Breast epithelium (tissue), 4 donors: ENCODE data around the gene ADAMTS1. TPM values are rescaled to one million over a fixed set of nuclear protein-coding genes. Genes with fewer than 3 reads are reported as not detected.

Experiments used
- DNase-seq, 2 donors: peaks; one replicate each; pipeline ENCODE4 v3.0.0-alpha.2; 2019; ENCODE audit warnings: low spot score in 2 of 2
- H3K27ac ChIP-seq, 2 donors: fragments of 200-600 bp; sonication (generic) in 1 of 2; one replicate each; pipeline ENCODE4 v1.5.1; 2016 to 2019; ENCODE audit warnings: mild to moderate bottlenecking in 1 of 2
- H3K27me3 ChIP-seq, 2 donors: fragments of 200-600 bp; sonication (generic) in 1 of 2; one replicate each; pipeline versions ENCODE4 v1.5.1 to v1.6.0; 2017 to 2019; ENCODE audit warnings: control low read depth in 1 of 2, mild to moderate bottlenecking in 1 of 2
- H3K36me3 ChIP-seq: fragments of 200-600 bp; one replicate; pipeline ENCODE4 v1.5.1; 2019
- H3K4me1 ChIP-seq, 2 donors: fragments of 200-600 bp; sonication (generic); one replicate each; pipeline ENCODE4 v1.5.1; 2016 to 2019; ENCODE audit warnings: control low read depth in 1 of 2
- H3K4me3 ChIP-seq, 3 donors: fragments of 200-600 bp; sonication (generic); 1 replicate in 2 of 3; 2 replicates in 1 of 3; pipeline ENCODE4 v1.5.1; 2016 to 2019; ENCODE audit warnings: mild to moderate bottlenecking in 3 of 3, moderate library complexity in 2 of 3
- H3K9me3 ChIP-seq, 2 donors: fragments of 200-600 bp; sonication (generic) in 1 of 2; one replicate each; pipeline ENCODE4 v1.5.1; 2016 to 2019; ENCODE audit warnings: control low read depth in 1 of 2
- CTCF ChIP-seq, 3 donors: fragments of 450-650 bp; IDR thresholded peaks; one replicate each; pipeline ENCODE4 v1.5.1; 2016 to 2017; ENCODE audit warnings: antibody characterized with exemption in 3 of 3, mild to moderate bottlenecking in 3 of 3, moderate library complexity in 3 of 3
- POLR2A ChIP-seq: fragments of 450-650 bp; IDR thresholded peaks from one replicate; pipeline ENCODE4 v1.6.1; 2016; ENCODE audit warnings: antibody characterized with exemption, mild to moderate bottlenecking, moderate library complexity
- POLR2AphosphoS5 ChIP-seq, 3 donors: sonication (generic); formaldehyde crosslinking; IDR thresholded peaks; one replicate each; pipeline ENCODE4 v1.6.1; 2017; ENCODE audit warnings: antibody characterized with exemption in 3 of 3
- intact Hi-C: fragments of 100-400 bp; cut with DNase I; formaldehyde crosslinking; loops from one replicate; pipeline ENCODE4 v1.15.1; 2023; ENCODE audit warnings: low total_unique reads
- total RNA-seq, 3 donors: library from RNA; depleted of rRNA; stranded (reverse); fragments of >200 nt; gene quantifications; one replicate each; pipeline ENCODE4 v1.1.0, GENCODE V29; 2016

Gene ADAMTS1
- total RNA-seq, 3 donors from 2014 or later, result 72.0 to 198 (median 72.7) TPM

DNA sequence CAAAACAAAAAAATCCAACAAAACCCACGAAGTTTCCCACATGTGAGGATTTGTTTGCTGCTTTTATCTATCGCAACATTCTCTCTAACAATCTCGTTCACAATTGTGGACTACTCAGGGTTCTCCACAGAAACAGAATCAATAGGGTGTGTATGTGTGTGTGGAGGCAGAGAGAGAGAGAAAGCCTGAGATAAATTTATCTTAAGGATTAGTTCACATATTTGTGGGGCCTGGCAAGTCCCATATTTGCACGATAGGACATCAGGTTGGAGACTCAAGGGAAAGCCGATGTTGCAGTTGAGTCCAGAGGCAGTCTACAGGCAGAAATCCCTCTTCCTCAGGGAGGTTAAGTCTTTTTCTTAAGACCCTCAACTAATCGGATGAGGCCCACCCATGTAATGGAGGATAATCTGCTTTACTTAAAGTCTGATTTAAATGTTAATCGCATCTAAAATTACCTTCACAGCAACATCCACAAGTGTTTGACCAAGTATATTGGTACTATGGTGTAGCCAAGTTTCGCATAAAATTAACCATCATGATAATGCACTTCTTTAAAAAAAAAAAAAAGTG lies 31.7 kb downstream of the ADAMTS1 start:
- Histone ChIP-seq H3K27ac (no peak overlapping the region), H3K4me3 (no peak overlapping the region), H3K4me1 (no peaks in the 10 kb centered on the region), H3K36me3 (no peaks in the 10 kb centered on the region), H3K9me3 (no peaks in the 10 kb centered on the region), H3K27me3 (no peaks in the 10 kb centered on the region)
- intact Hi-C loops, result no loop called here
- DNase-seq, result no peak
- TF ChIP-seq POLR2AphosphoS5 (IDR thresholded peaks at IDR 0.05) (no peak), POLR2A (no peak), CTCF (IDR thresholded peaks at IDR 0.05) (no peak)

DNA sequence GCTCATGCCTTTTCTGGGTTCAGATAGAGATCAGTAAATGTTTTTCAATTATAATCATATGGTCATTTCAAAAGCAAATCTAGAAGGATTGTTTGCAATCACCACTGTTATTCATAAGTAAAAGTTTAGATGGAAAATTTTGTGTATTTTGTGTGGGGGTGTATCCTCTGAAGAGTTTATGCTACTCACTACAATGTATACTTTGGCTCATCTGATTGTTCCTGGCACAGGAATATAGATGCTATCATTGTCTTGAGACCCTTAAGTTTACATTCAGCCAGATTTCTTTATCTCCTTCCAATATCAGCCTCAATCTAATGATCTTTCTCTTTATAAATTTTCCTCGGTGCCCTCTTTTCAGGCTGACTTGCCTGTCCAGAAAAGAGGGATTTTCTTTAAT lies 33.0 kb downstream of the ADAMTS1 start:
- no peak overlapping the region for H3K4me3 ChIP-seq
- H3K9me3 ChIP-seq, result no peaks in the 10 kb centered on the region
- H3K27ac ChIP-seq, result no peak overlapping the region
- no peaks in the 10 kb centered on the region for H3K4me1 ChIP-seq
- no peaks in the 10 kb centered on the region for H3K27me3 ChIP-seq
- no peak for DNase-seq
- intact Hi-C loops, result no loop called here
- no peak for TF ChIP-seq POLR2AphosphoS5 (IDR thresholded peaks at IDR 0.05)
- no peak for TF ChIP-seq POLR2A
- TF ChIP-seq CTCF (IDR thresholded peaks at IDR 0.05), result no peak
- H3K36me3 ChIP-seq, result no peaks in the 10 kb centered on the region

DNA sequence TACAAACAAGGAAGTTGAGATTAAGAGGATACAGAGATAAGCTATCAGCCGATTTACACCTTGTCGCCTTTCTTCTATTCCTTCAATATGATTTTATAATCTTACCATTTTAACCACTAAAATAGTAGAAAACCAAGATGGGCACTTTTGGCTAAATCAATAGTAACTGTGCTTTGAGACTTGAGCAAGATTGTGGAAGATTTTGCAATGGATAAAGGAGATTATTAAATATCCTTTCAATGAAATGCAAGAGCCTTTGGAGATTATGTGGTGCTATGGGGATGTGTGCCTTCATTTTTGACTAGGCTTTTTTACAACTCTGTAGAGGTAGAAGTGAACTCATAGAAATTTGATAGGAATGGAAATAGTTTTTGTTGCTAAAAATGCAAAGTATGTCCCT lies 33.7 kb downstream of the ADAMTS1 start:
- Histone ChIP-seq H3K4me3 (no peak overlapping the region), H3K27ac (no peak overlapping the region)

DNA sequence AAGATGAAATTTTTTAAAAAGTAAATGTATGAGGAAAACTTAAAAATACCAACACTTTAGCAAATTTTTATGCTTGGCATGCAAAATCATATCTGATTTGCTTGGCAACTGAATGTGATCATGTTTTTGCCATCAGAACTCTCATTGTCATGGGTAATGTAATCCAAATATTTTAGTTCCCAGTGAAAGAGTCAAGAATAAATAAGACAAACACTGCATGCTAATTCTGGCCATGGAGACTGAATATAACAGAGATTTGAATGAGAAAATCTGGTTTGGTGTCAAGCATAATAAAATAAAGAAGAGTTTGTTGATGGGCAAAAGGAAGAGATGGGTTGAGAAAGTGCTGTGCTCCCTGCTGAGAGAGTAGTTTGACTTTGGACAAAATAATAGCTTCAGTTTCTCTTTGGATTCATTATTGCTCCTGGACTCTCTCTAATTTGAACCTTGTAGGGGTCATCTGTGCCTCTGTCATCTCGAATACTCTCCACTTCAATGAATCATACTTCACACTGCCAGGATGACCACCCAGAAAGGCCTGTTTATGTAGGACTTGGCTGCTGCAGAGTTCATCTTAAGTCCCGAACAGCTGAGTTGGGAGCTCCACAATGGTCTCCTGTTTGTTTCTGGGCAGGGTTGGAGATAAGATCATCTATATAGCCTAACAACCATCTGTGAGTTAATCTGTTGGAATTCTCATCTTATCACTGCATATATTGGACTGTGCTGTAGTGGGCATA lies 34.4 kb downstream of the ADAMTS1 start:
- Histone ChIP-seq H3K36me3 (no peaks in the 10 kb centered on the region), H3K27me3 (no peaks in the 10 kb centered on the region), H3K4me1 (no peaks in the 10 kb centered on the region), H3K9me3 (no peaks in the 10 kb centered on the region), H3K27ac (no peak overlapping the region), H3K4me3 (no peak overlapping the region)
- intact Hi-C loops, result no loop called here
- TF ChIP-seq POLR2AphosphoS5 (IDR thresholded peaks at IDR 0.05), result no peak
- no peak for TF ChIP-seq POLR2A
- no peak for DNase-seq

More for the DNA sequence above, 33.7 kb downstream of the ADAMTS1 start:
- H3K27me3 ChIP-seq, result no peaks in the 10 kb centered on the region
- no peaks in the 10 kb centered on the region for H3K4me1 ChIP-seq
- H3K9me3 ChIP-seq, result no peaks in the 10 kb centered on the region
- TF ChIP-seq POLR2AphosphoS5 (IDR thresholded peaks at IDR 0.05), result no peak
- no peak for TF ChIP-seq POLR2A
- TF ChIP-seq CTCF (IDR thresholded peaks at IDR 0.05), result no peak
- DNase-seq, result no peak
- intact Hi-C loops, result no loop called here
- no peaks in the 10 kb centered on the region for H3K36me3 ChIP-seq

DNA sequence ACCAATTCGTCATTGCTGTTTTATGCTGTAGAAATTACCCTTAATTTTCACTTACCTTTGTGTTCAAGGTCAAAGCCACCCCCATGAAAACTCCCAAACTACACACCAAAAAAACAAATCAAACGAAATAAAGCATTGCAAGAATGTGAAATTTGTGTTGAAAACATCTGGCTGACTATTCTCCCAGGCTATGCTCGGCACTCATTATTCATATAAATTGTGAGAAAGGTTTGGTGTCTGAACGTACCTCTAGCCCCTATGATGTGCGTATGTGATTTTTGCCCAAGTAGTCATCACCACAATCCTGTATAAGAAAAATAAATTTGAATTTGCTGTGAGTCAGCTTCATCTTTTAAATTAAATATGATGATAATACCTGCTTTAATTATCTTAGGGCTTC lies 34.9 kb downstream of the ADAMTS1 start:
- intact Hi-C loops, result no loop called here
- TF ChIP-seq POLR2A, result no peak
- no peak for TF ChIP-seq POLR2AphosphoS5 (IDR thresholded peaks at IDR 0.05)
- TF ChIP-seq CTCF (IDR thresholded peaks at IDR 0.05), result no peak
- H3K4me3 ChIP-seq, result no peak overlapping the region
- no peaks in the 10 kb centered on the region for H3K27me3 ChIP-seq
- H3K9me3 ChIP-seq, result no peaks in the 10 kb centered on the region
- no peak overlapping the region for H3K27ac ChIP-seq
- DNase-seq, result no peak
- H3K4me1 ChIP-seq, result no peaks in the 10 kb centered on the region
- H3K36me3 ChIP-seq, result no peaks in the 10 kb centered on the region
